Measurements from ENCODE around the gene USP15. TPM values are rescaled to one million over a fixed set of nuclear protein-coding genes. Genes with fewer than 3 reads are reported as not detected.

The USP15 gene
- total and polyA plus RNA-seq, 2 of the 8 experiments (the other 6 are each of a cell fraction or from before 2014, with no cell fraction given), result 12.7 to 38.6 TPM

GRCh38 chr12:62301080-62301798, 41.0 kb downstream of the USP15 start:
- no peaks in the 10 kb centered on the region for H3K4me1 ChIP-seq (replicated peaks in 1 of 4; ENCODE audit: control insufficient read depth in 3 of 4, insufficient read depth in 4 of 4, low read length in 3 of 4)
- H3K79me2 ChIP-seq (ENCODE audit: control insufficient read depth in 1 of 2, insufficient read depth in 2 of 2, low read length in 2 of 2), result no peaks in the 10 kb centered on the region
- no peak overlapping the region for H2BK15ac ChIP-seq (ENCODE audit: low read length)
- no peak overlapping the region for H2BK5ac ChIP-seq (ENCODE audit: low read depth, low read length)
- H3K27me3 ChIP-seq (replicated peaks in 1 of 4; ENCODE audit: control insufficient read depth in 3 of 4, extremely low read depth in 1 of 4, insufficient read depth in 3 of 4, low read length in 3 of 4), result no peaks in the 10 kb centered on the region
- no peaks in the 10 kb centered on the region for H3K79me1 ChIP-seq (ENCODE audit: low read depth, low read length)
- no peak overlapping the region for H4K5ac ChIP-seq (ENCODE audit: insufficient read length, low read depth, low read length)
- POLR2A ChIA-PET (ENCODE audit: partially characterized antibody), result no interaction called here
- H4K20me1 ChIP-seq (replicated peaks in 1 of 2; ENCODE audit: control insufficient read depth in 1 of 2, insufficient read depth in 2 of 2, low read length in 2 of 2), result no peaks in the 10 kb centered on the region
- H2AK5ac ChIP-seq (ENCODE audit: low read depth, low read length), result no peak overlapping the region
- no peak overlapping the region for H2BK12ac ChIP-seq (ENCODE audit: low read depth, low read length)
- H2BK20ac ChIP-seq (ENCODE audit: low read length), result no peak overlapping the region
- no peak overlapping the region for H3K56ac ChIP-seq (replicated peaks; ENCODE audit: insufficient read length, low read depth, low read length)
- no peak overlapping the region for H3K4me3 ChIP-seq (ENCODE audit: extremely low read depth in 1 of 4, insufficient read depth in 2 of 4, low read depth in 3 of 4, low read length in 4 of 4)
- H3K23me2 ChIP-seq (ENCODE audit: low read depth, low read length), result no peaks in the 10 kb centered on the region
- H3K14ac ChIP-seq (ENCODE audit: insufficient read length), result no peak overlapping the region
- H3K36me3 ChIP-seq (ENCODE audit: control insufficient read depth in 2 of 4, insufficient read depth in 4 of 4, low read length in 3 of 4), result peaks cover 0 to 15% (median 7%) of the 10 kb centered on the region in 4 experiments; a peak in 3 of 8 replicates
- H4K8ac ChIP-seq (ENCODE audit: extremely low read depth, insufficient read depth, low read length), result no peak overlapping the region
- H2BK120ac ChIP-seq (replicated peaks; ENCODE audit: low read depth, low read length), result no peak overlapping the region
- no peak overlapping the region for H3K9ac ChIP-seq (replicated peaks in 1 of 4; ENCODE audit: extremely low read depth in 1 of 4, low read depth in 3 of 4, low read length in 3 of 4)
- H3K23ac ChIP-seq (ENCODE audit: insufficient read length), result no peak overlapping the region
- no peak overlapping the region for H3K4me2 ChIP-seq (ENCODE audit: insufficient read depth in 1 of 2, low read depth in 2 of 2, low read length in 2 of 2)
- DNase-seq (ENCODE audit: low read depth in 1 of 2, low spot score in 2 of 2) (no peak), FAIRE-seq (no peak)
- 89% methylated on average over 6 of the region's 6 CpGs; no CpG with 5 or more reads in 1 of the 2 experiments for WGBS, 2 experiments (ENCODE audit: extremely low coverage in 1 of 2, insufficient coverage in 1 of 2, insufficient read length in 1 of 2, insufficient replicate concordance in 2 of 2, low coverage in 1 of 2, low lambda C conversion rate in 2 of 2, missing lambda C conversion rate in 1 of 2)
- no peak overlapping the region for H3K27ac ChIP-seq (ENCODE audit: low read depth, low read length)
- H2AFZ ChIP-seq (ENCODE audit: low read length), result no peak overlapping the region
- H3K9me3 ChIP-seq (ENCODE audit: insufficient read depth in 2 of 2, low read depth in 1 of 2, low read length in 1 of 2), result no peaks in the 10 kb centered on the region; a peak in 1 of 4 replicates
- H3K18ac ChIP-seq (ENCODE audit: extremely low read depth, low read length), result no peak overlapping the region
- H3K4ac ChIP-seq (replicated peaks; ENCODE audit: insufficient read length, low read depth, low read length), result no peak overlapping the region
- CTCF ChIA-PET (ENCODE audit: partially characterized antibody), result no interaction called here
- no peak overlapping the region for H4K91ac ChIP-seq (replicated peaks; ENCODE audit: insufficient read length, low read length)
- TF ChIP-seq RFX5 (IDR thresholded peaks at IDR 0.05; ENCODE audit: borderline replicate concordance, low read depth, low read length) (no peak), SP2 (IDR thresholded peaks at IDR 0.05; ENCODE audit: low read length) (no peak), RBBP5 (IDR thresholded peaks at IDR 0.05; ENCODE audit: borderline replicate concordance, low read depth, low read length) (no peak), HDAC6 (IDR thresholded peaks at IDR 0.05; ENCODE audit: low read depth, low read length) (no peak), SP1 (IDR thresholded peaks at IDR 0.05; ENCODE audit: low read depth, low read length) (no peak), ASH2L (IDR thresholded peaks at IDR 0.05; ENCODE audit: low read length) (no peak), RNF2 (IDR thresholded peaks at IDR 0.05; ENCODE audit: borderline replicate concordance, low read depth, low read length, missing control alignments, poor library complexity, severe bottlenecking) (no peak), ATF3 (IDR thresholded peaks at IDR 0.05; ENCODE audit: insufficient read depth, low read depth, low read length) (no peak), FOSL1 (IDR thresholded peaks at IDR 0.05; ENCODE audit: insufficient read depth, low read depth, low read length) (no peak), CBX8 (IDR thresholded peaks at IDR 0.05; ENCODE audit: borderline replicate concordance, low read depth, low read length) (no peak)

Data from H1 (cell line).